22Rv1 (cell line): ENCODE results near the gene MAP3K20.

Source experiments
- ZFX ChIP-seq: fragments of 450-650 bp; IDR thresholded peaks from 2 replicates; pipeline ENCODE4 v1.6.1; 2017; ENCODE audit warnings: antibody characterized with exemption, borderline replicate concordance
- TF ChIP-seq, protein P1 (sequence below): fragments of 450-650 bp; IDR thresholded peaks from 2 replicates; pipeline ENCODE4 v1.5.1; 2017; ENCODE audit warnings: mild to moderate bottlenecking

DNA sequence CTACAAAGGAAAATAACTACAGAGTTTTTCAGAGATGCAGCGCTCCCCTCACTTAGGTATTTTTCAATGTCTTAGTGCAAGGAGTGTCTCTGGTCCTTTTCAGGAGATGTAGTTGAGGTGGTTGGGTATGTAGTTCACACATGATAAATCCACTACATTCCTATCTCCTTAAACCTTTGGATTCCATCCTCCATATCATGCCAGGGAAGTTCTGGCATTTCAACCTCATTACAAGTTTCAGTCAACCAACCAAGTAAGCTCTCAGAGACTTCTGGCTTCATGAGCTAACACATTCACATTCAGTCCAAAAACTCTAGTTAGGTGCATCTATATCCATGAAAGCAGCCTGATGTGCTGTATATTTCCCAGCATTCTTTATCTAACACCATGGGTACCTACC is 47.3 kb downstream of the MAP3K20 start:
- TF ChIP-seq, protein P1, sequence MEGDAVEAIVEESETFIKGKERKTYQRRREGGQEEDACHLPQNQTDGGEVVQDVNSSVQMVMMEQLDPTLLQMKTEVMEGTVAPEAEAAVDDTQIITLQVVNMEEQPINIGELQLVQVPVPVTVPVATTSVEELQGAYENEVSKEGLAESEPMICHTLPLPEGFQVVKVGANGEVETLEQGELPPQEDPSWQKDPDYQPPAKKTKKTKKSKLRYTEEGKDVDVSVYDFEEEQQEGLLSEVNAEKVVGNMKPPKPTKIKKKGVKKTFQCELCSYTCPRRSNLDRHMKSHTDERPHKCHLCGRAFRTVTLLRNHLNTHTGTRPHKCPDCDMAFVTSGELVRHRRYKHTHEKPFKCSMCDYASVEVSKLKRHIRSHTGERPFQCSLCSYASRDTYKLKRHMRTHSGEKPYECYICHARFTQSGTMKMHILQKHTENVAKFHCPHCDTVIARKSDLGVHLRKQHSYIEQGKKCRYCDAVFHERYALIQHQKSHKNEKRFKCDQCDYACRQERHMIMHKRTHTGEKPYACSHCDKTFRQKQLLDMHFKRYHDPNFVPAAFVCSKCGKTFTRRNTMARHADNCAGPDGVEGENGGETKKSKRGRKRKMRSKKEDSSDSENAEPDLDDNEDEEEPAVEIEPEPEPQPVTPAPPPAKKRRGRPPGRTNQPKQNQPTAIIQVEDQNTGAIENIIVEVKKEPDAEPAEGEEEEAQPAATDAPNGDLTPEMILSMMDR: no peak
- TF ChIP-seq ZFX: no peak
